HG02970 (cell line): ENCODE data around the gene KCNC4.

Source experiments
- ATAC-seq: cut with Tn5 transposase; IDR thresholded peaks from one replicate; pipeline ENCODE4 v1.9.1; 2021; ENCODE audit warnings: mild to moderate bottlenecking, moderate library complexity, moderate number of reproducible peaks; ENCODE audit not compliant: unreplicated experiment, low FRiP score

Gene KCNC4

GRCh38 chr1:110210604-110211495 lies 736 bp downstream of the KCNC4 start:
- peak; percentile 18 for ATAC-seq

GRCh38 chr1:110211496-110212168 lies 1.5 kb downstream of the KCNC4 start:
- no peak for ATAC-seq

- ATAC-seq = no peak
Measured at GRCh38 chr1:110212169-110213142, 2.3 kb downstream of the KCNC4 start.

GRCh38 chr1:110213143-110213540 lies 3.0 kb downstream of the KCNC4 start:
- ATAC-seq = no peak

GRCh38 chr1:110214454-110215404 lies 4.6 kb downstream of the KCNC4 start:
- ATAC-seq = no peak

GRCh38 chr1:110215621-110216515 lies 5.8 kb downstream of the KCNC4 start:
- no peak for ATAC-seq

GRCh38 chr1:110216844-110217444 lies 6.8 kb downstream of the KCNC4 start:
- ATAC-seq = no peak

- no peak for ATAC-seq
Measured at GRCh38 chr1:110218137-110218536, 8.0 kb downstream of the KCNC4 start.

- ATAC-seq = no peak
Measured at GRCh38 chr1:110218739-110219138, 8.6 kb downstream of the KCNC4 start.

GRCh38 chr1:110220324-110220723 lies 10.2 kb downstream of the KCNC4 start:
- ATAC-seq = no peak

- ATAC-seq = no peak
Measured at GRCh38 chr1:110221119-110221518, 11.0 kb downstream of the KCNC4 start.

- no peak for ATAC-seq
Measured at GRCh38 chr1:110223127-110223526, 13.0 kb downstream of the KCNC4 start.

GRCh38 chr1:110223581-110223980 lies 13.5 kb downstream of the KCNC4 start:
- ATAC-seq = no peak

GRCh38 chr1:110224240-110224995 lies 14.3 kb downstream of the KCNC4 start:
- no peak for ATAC-seq

GRCh38 chr1:110225212-110225611 lies 15.1 kb downstream of the KCNC4 start:
- ATAC-seq = no peak

- no peak for ATAC-seq
Measured at GRCh38 chr1:110225756-110226404, 15.8 kb downstream of the KCNC4 start.

- no peak for ATAC-seq
Measured at GRCh38 chr1:110227774-110228173, 17.7 kb downstream of the KCNC4 start.
